PFSK-1 (cell line): ENCODE data around the gene CRISPLD2.

ENCODE experiments used
- FOXP2 ChIP-seq: optimal IDR thresholded peaks from 2 replicates; pipeline ENCODE3; 2011; ENCODE audit warnings: borderline replicate concordance, control low read depth, inconsistent platforms; ENCODE audit not compliant: insufficient read depth; ENCODE audit errors: extremely low read length, extremely low read depth
- POLR2AphosphoS5 ChIP-seq: IDR thresholded peaks from 2 replicates; pipeline ENCODE4 v1.6.1; 2012; ENCODE audit warnings: low read depth, mild to moderate bottlenecking, control low read depth, low read length, moderate library complexity
- SIN3A ChIP-seq: IDR thresholded peaks from 2 replicates; pipeline ENCODE4 v1.6.1; 2012; ENCODE audit warnings: mild to moderate bottlenecking, low read length, moderate library complexity, borderline replicate concordance; ENCODE audit not compliant: insufficient read depth
- TAF1 ChIP-seq: IDR thresholded peaks from 2 replicates; pipeline ENCODE4 v1.6.1; 2012; ENCODE audit warnings: low read length, control low read depth, borderline replicate concordance; ENCODE audit not compliant: insufficient read depth
- TF ChIP-seq, protein P1 (sequence below), 2 experiments: IDR thresholded peaks; 2 replicates each; pipeline versions ENCODE4 v1.6.1 to v1.8.0; 2011 to 2012; ENCODE audit warnings: low read depth in 2 of 2, low read length in 2 of 2, control low read depth in 1 of 2, inconsistent platforms in 1 of 2, mild to moderate bottlenecking in 1 of 2, moderate library complexity in 1 of 2; ENCODE audit not compliant: insufficient read depth in 1 of 2

Gene CRISPLD2

DNA sequence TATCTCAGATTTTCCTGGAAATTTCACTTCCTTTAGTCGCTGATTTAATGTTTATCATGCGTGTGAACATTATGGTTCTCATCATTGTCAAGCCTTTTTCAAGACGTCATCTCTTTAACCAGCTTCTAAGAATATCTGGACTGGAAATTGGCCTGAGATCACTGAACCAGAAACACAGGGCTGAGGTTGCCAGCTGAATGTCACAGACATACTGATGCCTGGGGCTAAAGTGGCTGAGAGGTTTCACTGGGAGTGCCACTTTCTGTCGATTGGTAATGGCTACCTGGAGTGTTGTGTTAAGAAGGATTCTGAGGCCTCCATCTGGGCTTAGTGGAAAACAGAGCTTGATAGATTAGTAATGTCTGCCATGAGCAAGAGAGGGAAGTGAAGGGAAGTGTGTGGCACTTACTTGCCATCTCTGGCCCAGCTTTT, 54.2 kb downstream of the CRISPLD2 start:
- TF ChIP-seq FOXP2 (no peak), SIN3A (no peak)

DNA sequence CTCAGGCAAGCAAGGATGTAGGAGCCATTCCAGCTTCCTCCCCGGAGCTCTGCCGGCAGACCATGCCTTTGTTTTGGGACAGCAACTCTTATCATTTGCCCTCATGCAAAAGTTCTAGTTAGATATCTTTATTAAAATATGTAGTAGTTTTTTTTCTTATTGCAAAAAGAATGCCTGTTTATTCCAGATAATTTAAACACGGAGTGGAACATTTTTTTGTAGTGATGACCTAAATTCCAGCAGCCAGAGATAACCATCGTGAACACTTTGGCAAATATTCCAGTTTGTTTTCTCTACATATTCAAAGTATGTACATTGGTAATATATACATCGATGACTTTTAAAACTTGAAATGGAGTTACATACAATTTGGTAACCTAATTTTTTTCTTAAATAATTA, 54.8 kb downstream of the CRISPLD2 start:
- TF ChIP-seq TAF1 (no peak), SIN3A (no peak)
- TF ChIP-seq, protein P1, sequence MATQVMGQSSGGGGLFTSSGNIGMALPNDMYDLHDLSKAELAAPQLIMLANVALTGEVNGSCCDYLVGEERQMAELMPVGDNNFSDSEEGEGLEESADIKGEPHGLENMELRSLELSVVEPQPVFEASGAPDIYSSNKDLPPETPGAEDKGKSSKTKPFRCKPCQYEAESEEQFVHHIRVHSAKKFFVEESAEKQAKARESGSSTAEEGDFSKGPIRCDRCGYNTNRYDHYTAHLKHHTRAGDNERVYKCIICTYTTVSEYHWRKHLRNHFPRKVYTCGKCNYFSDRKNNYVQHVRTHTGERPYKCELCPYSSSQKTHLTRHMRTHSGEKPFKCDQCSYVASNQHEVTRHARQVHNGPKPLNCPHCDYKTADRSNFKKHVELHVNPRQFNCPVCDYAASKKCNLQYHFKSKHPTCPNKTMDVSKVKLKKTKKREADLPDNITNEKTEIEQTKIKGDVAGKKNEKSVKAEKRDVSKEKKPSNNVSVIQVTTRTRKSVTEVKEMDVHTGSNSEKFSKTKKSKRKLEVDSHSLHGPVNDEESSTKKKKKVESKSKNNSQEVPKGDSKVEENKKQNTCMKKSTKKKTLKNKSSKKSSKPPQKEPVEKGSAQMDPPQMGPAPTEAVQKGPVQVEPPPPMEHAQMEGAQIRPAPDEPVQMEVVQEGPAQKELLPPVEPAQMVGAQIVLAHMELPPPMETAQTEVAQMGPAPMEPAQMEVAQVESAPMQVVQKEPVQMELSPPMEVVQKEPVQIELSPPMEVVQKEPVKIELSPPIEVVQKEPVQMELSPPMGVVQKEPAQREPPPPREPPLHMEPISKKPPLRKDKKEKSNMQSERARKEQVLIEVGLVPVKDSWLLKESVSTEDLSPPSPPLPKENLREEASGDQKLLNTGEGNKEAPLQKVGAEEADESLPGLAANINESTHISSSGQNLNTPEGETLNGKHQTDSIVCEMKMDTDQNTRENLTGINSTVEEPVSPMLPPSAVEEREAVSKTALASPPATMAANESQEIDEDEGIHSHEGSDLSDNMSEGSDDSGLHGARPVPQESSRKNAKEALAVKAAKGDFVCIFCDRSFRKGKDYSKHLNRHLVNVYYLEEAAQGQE (IDR thresholded peaks at IDR 0.05; ENCODE audit: insufficient read depth in 1 of 2, low read depth in 2 of 2, low read length in 2 of 2) = no peak

DNA sequence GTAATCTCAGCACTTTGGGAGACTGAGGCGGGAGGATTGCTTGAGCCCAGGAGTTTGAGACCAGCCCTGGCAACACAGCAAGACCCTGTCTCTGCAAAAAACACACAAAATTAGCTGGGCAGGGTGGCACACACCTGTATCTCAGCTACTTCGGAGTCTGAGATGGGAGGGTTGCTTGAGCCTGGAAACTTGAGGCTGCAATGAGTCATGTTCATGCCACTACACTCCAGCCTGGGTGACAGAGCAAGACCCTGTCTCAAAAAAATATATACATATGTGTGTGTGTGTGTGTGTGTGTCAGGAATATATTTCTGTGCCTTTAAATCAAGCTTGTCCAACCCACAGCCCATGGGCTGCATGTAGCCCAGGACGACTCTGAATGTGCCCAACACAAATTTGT, 55.2 kb downstream of the CRISPLD2 start:
- TF ChIP-seq, protein P1 (IDR thresholded peaks at IDR 0.05; ENCODE audit: insufficient read depth in 1 of 2, low read depth in 2 of 2, low read length in 2 of 2) = no peak
- TF ChIP-seq SIN3A (no peak), FOXP2 (no peak), POLR2AphosphoS5 (no peak), TAF1 (no peak)

DNA sequence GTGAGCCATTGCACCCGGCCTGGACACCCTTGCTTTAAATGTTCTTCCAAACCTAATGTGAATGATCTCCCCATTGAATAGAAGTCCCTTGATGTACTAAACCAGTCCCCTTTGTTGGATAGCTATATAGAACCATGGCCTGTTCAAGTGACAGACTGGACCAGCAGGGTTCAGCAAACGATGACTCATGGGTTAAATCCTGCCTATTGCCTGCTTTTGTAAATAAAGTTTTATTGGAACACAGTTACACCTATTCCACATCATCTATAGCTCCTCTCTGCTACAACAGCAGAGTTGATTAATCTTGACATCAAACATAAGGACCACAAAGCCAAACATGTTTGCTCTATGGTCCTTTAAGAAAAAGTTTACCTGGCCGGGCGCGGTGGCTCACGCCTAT, 56.1 kb downstream of the CRISPLD2 start:
- TF ChIP-seq TAF1 = no peak
- TF ChIP-seq SIN3A = no peak
- TF ChIP-seq POLR2AphosphoS5 = no peak
- TF ChIP-seq FOXP2 = no peak
- TF ChIP-seq, protein P1 (IDR thresholded peaks at IDR 0.05; ENCODE audit: insufficient read depth in 1 of 2, low read depth in 2 of 2, low read length in 2 of 2) = no peak

DNA sequence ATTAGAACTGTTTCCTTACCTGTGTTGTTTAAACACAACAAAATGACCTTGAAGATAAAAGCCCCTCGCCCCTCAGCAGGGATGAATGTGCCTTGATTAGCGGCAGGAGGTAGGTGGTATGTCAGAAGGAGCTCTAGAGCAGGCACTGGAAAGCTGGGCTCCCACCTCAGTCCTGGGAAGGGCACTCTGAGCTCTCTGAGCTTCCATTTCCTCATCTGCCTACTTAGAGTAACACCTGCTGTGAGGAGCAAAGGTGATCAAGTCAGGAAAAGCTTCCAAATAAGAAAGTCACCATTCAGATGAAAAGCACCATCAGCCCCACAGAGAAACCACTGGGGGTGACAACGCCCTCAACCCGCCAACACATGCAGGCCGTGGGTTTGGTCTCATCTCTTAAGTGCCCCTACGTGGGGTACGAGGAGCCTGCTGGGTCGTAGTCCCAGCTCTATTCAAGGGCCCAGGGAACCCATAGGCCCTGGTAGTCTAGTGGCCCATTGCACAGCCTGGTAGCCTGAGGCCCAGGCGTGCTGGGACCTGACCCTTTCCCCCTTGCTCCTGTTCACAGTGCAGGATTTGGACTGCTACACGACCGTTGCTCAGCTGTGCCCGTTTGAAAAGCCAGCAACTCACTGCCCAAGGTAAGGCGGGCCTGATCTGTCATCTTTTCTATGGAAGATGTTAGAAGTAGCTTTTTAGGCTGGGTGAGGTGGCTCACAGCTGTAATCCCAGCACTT, 57.3 kb downstream of the CRISPLD2 start:
- TF ChIP-seq, protein P1 (IDR thresholded peaks at IDR 0.05; ENCODE audit: insufficient read depth in 1 of 2, low read depth in 2 of 2, low read length in 2 of 2) = no peak
- TF ChIP-seq SIN3A = no peak
- TF ChIP-seq FOXP2 = no peak
